Keratinocyte (primary cell): ENCODE measurements around the gene SLC44A5. TPM values are rescaled to one million over a fixed set of nuclear protein-coding genes. Genes with fewer than 3 reads are reported as not detected.

Source experiments
- DNase-seq: peaks from one replicate; pipeline ENCODE4 v3.0.0-alpha.2; 2011; ENCODE audit warnings: low read depth, missing footprints, low spot score
- FAIRE-seq: peaks from 2 replicates; lab custom pipeline; 2011; peaks lifted over from hg19 to GRCh38; lab: Jason Lieb, UNC
- H2AFZ ChIP-seq: 2 replicates; pipeline ENCODE4 v1.6.0; 2012; ENCODE audit warnings: low read length, control low read depth, inconsistent platforms; ENCODE audit not compliant: control insufficient read depth
- H3K27ac ChIP-seq: 2 replicates; pipeline ENCODE4 v1.5.1; 2011; ENCODE audit warnings: low read length; ENCODE audit not compliant: control insufficient read depth, insufficient read depth
- H3K27me3 ChIP-seq: 3 replicates; pipeline ENCODE4 v1.6.0; 2011; ENCODE audit warnings: low read length; ENCODE audit not compliant: control insufficient read depth, insufficient read depth; ENCODE audit errors: extremely low read depth
- H3K36me3 ChIP-seq, 2 experiments: 2 replicates in 1 of 2; 3 replicates in 1 of 2; pipeline ENCODE4 v1.5.1; 2011; ENCODE audit warnings: low read length in 2 of 2, mild to moderate bottlenecking in 1 of 2; ENCODE audit not compliant: control insufficient read depth in 2 of 2, insufficient read depth in 2 of 2; ENCODE audit errors: extremely low read depth in 1 of 2
- H3K4me1 ChIP-seq: 3 replicates; pipeline ENCODE4 v1.5.1; 2011; ENCODE audit warnings: low read length; ENCODE audit not compliant: control insufficient read depth, insufficient read depth; ENCODE audit errors: extremely low read depth
- H3K4me2 ChIP-seq: 3 replicates; pipeline ENCODE4 v1.6.0; 2011; ENCODE audit warnings: low read depth, low read length; ENCODE audit not compliant: control insufficient read depth, insufficient read depth; ENCODE audit errors: extremely low read depth
- H3K4me3 ChIP-seq, 3 experiments: fragments of 200-600 bp in 1 of 3; sonication (generic) in 1 of 3; 2 replicates in 2 of 3; 3 replicates in 1 of 3; pipeline ENCODE4 v1.5.1; 2011 to 2016; ENCODE audit warnings: low read length in 3 of 3, mild to moderate bottlenecking in 3 of 3, control low read depth in 2 of 3, inconsistent platforms in 1 of 3, low read depth in 1 of 3, mixed read lengths in 1 of 3, mixed run types in 1 of 3, moderate library complexity in 1 of 3; ENCODE audit not compliant: control insufficient read depth in 2 of 3, insufficient read depth in 2 of 3; ENCODE audit errors: extremely low read depth in 1 of 3
- H3K79me2 ChIP-seq: 2 replicates; pipeline ENCODE4 v1.6.0; 2012; ENCODE audit warnings: low read length; ENCODE audit not compliant: control insufficient read depth, insufficient read depth
- H3K9ac ChIP-seq: 3 replicates; pipeline ENCODE4 v1.6.0; 2011; ENCODE audit warnings: low read length; ENCODE audit not compliant: control insufficient read depth, insufficient read depth; ENCODE audit errors: extremely low read depth
- H3K9me1 ChIP-seq: 3 replicates; pipeline ENCODE4 v1.6.0; 2011; ENCODE audit warnings: low read length; ENCODE audit not compliant: control insufficient read depth, insufficient read depth; ENCODE audit errors: extremely low read depth
- H3K9me3 ChIP-seq: 2 replicates; pipeline ENCODE4 v1.5.1; 2012; ENCODE audit warnings: low read depth, low read length; ENCODE audit not compliant: control insufficient read depth
- H4K20me1 ChIP-seq: 3 replicates; pipeline ENCODE4 v1.6.0; 2011; ENCODE audit warnings: low read length; ENCODE audit not compliant: control insufficient read depth, insufficient read depth; ENCODE audit errors: extremely low read depth
- EZH2 ChIP-seq: IDR thresholded peaks from one replicate; pipeline ENCODE4 v1.6.1; 2012; ENCODE audit warnings: inconsistent platforms, mild to moderate bottlenecking, low read length, moderate library complexity
- dilution Hi-C: fragments of 300-500 bp; cut with MboI; formaldehyde crosslinking; loops from one replicate; pipeline ENCODE4 v1.7.0; 2020; ENCODE audit warnings: low sequenced_read_pairs; ENCODE audit not compliant: extremely low pct_ligation_motif_present
- polyA plus RNA-seq, 5 experiments: library from polyadenylated mRNA; depleted of rRNA in 3 of 5; stranded (reverse) in 3 of 5; stranded (forward) in 1 of 5; unstranded in 1 of 5; fragments of >200 nt; gene quantifications; 1 replicate in 1 of 5; 2 replicates in 3 of 5; 3 replicates in 1 of 5; pipeline versions ENCODE4 v1.2.1 to v1.2.3, GENCODE V29; 2011 to 2012; ENCODE audit warnings: missing spikeins in 2 of 5, low read depth in 1 of 5, low replicate concordance in 1 of 5
- TF ChIP-seq, protein P1 (sequence below), 3 experiments: IDR thresholded peaks in 1 of 3; conservative IDR thresholded peaks in 1 of 3; optimal IDR thresholded peaks in 1 of 3; 2 replicates in 2 of 3; 3 replicates in 1 of 3; pipeline versions ENCODE3 to v1.5.1; 2011; ENCODE audit warnings: low read length in 3 of 3, mild to moderate bottlenecking in 3 of 3, moderate library complexity in 2 of 3, control low read depth in 1 of 3, inconsistent platforms in 1 of 3; ENCODE audit not compliant: insufficient read depth in 2 of 3; ENCODE audit errors: extremely low read depth in 1 of 3

Gene SLC44A5
- polyA plus RNA-seq, 1 donor (not counting 4 experiments of a cell fraction or from before 2014, with no cell fraction given) = 0.72 TPM

- Histone ChIP-seq H3K27me3 (no peaks in the 10 kb centered on the region), H3K9ac (no peak overlapping the region), H3K4me3 (no peak overlapping the region), H3K36me3 (no peaks in the 10 kb centered on the region), H3K79me2 (no peaks in the 10 kb centered on the region), H3K27ac (no peak overlapping the region), H4K20me1 (no peaks in the 10 kb centered on the region), H3K9me1 (no peaks in the 10 kb centered on the region), H3K4me2 (no peak overlapping the region), H2AFZ (no peak overlapping the region), H3K9me3 (no peaks in the 10 kb centered on the region), H3K4me1 (no peaks in the 10 kb centered on the region)
- TF ChIP-seq EZH2 = no peak
- TF ChIP-seq, protein P1, sequence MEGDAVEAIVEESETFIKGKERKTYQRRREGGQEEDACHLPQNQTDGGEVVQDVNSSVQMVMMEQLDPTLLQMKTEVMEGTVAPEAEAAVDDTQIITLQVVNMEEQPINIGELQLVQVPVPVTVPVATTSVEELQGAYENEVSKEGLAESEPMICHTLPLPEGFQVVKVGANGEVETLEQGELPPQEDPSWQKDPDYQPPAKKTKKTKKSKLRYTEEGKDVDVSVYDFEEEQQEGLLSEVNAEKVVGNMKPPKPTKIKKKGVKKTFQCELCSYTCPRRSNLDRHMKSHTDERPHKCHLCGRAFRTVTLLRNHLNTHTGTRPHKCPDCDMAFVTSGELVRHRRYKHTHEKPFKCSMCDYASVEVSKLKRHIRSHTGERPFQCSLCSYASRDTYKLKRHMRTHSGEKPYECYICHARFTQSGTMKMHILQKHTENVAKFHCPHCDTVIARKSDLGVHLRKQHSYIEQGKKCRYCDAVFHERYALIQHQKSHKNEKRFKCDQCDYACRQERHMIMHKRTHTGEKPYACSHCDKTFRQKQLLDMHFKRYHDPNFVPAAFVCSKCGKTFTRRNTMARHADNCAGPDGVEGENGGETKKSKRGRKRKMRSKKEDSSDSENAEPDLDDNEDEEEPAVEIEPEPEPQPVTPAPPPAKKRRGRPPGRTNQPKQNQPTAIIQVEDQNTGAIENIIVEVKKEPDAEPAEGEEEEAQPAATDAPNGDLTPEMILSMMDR (optimal IDR thresholded peaks at IDR 0.05 in 1 of 3, IDR thresholded peaks at IDR 0.05 in 1 of 3, conservative IDR thresholded peaks at IDR 0.05 in 1 of 3; ENCODE audit: extremely low read depth in 1 of 3, insufficient read depth in 2 of 3, low read length in 3 of 3) = no peak
- FAIRE-seq (no peak), DNase-seq (no peak)
- dilution Hi-C loops = no loop called here
These were observed 79.3 kb downstream of the SLC44A5 start for GRCh38 chr1:75531570-75531969.

- H3K9me1 ChIP-seq = no peaks in the 10 kb centered on the region
- H3K4me1 ChIP-seq = no peaks in the 10 kb centered on the region
- no peaks in the 10 kb centered on the region for H3K79me2 ChIP-seq
- no peak overlapping the region for H2AFZ ChIP-seq
- no peak overlapping the region for H3K4me3 ChIP-seq
- H3K4me2 ChIP-seq = no peak overlapping the region
- H3K9ac ChIP-seq = no peak overlapping the region
- H3K36me3 ChIP-seq = no peaks in the 10 kb centered on the region
- dilution Hi-C loops = no loop called here
- TF ChIP-seq, protein P1 (optimal IDR thresholded peaks at IDR 0.05 in 1 of 3, IDR thresholded peaks at IDR 0.05 in 1 of 3, conservative IDR thresholded peaks at IDR 0.05 in 1 of 3; ENCODE audit: extremely low read depth in 1 of 3, insufficient read depth in 2 of 3, low read length in 3 of 3) = no peak
- TF ChIP-seq EZH2 = no peak
- no peaks in the 10 kb centered on the region for H3K9me3 ChIP-seq
- DNase-seq = no peak
- H3K27me3 ChIP-seq = no peaks in the 10 kb centered on the region
- H3K27ac ChIP-seq = no peak overlapping the region
- H4K20me1 ChIP-seq = no peaks in the 10 kb centered on the region
- FAIRE-seq = no peak
These were observed 81.4 kb downstream of the SLC44A5 start for GRCh38 chr1:75529488-75529887.
